SK-N-MC (cell line): ENCODE results near the gene RILPL2.

ENCODE experiments used
- DNase-seq: peaks from one replicate; pipeline ENCODE4 v3.0.0-alpha.2; 2011; ENCODE audit warnings: low read depth, low spot score
- H3K27ac ChIP-seq: fragments of 200-600 bp; sonication (generic); 2 replicates; pipeline ENCODE4 v1.5.1; 2016; ENCODE audit warnings: mixed run types
- H3K36me3 ChIP-seq: fragments of 200-600 bp; sonication (generic); 2 replicates; pipeline ENCODE4 v1.6.1; 2017; ENCODE audit warnings: antibody characterized with exemption, low read length, mixed read lengths; ENCODE audit not compliant: insufficient read depth
- H3K4me3 ChIP-seq: fragments of 200-600 bp; sonication (generic); 2 replicates; pipeline ENCODE4 v1.5.1; 2016
- H3K9ac ChIP-seq: fragments of 200-600 bp; sonication (generic); 2 replicates; pipeline ENCODE4 v1.8.0; 2017; ENCODE audit warnings: mixed run types, mixed read lengths; ENCODE audit not compliant: insufficient read length
- H3K9me3 ChIP-seq: fragments of 200-600 bp; sonication (generic); 2 replicates; pipeline ENCODE4 v1.6.1; 2017; ENCODE audit warnings: low read depth, mild to moderate bottlenecking, antibody characterized with exemption, low read length, moderate library complexity, mixed read lengths
- EZH2 ChIP-seq: fragments of 200-600 bp; sonication (generic); IDR thresholded peaks from one replicate; pipeline ENCODE4 v1.6.1; 2017; ENCODE audit warnings: antibody characterized with exemption
- FOXP2 ChIP-seq: optimal IDR thresholded peaks from 2 replicates; pipeline ENCODE3; 2011; ENCODE audit warnings: mild to moderate bottlenecking, moderate library complexity; ENCODE audit not compliant: insufficient read depth; ENCODE audit errors: extremely low read length, control extremely low read depth
- POLR2AphosphoS5 ChIP-seq: IDR thresholded peaks from 2 replicates; pipeline ENCODE4 v1.6.1; 2012; ENCODE audit warnings: mild to moderate bottlenecking, low read depth, low read length, borderline replicate concordance

RILPL2 gene

DNA sequence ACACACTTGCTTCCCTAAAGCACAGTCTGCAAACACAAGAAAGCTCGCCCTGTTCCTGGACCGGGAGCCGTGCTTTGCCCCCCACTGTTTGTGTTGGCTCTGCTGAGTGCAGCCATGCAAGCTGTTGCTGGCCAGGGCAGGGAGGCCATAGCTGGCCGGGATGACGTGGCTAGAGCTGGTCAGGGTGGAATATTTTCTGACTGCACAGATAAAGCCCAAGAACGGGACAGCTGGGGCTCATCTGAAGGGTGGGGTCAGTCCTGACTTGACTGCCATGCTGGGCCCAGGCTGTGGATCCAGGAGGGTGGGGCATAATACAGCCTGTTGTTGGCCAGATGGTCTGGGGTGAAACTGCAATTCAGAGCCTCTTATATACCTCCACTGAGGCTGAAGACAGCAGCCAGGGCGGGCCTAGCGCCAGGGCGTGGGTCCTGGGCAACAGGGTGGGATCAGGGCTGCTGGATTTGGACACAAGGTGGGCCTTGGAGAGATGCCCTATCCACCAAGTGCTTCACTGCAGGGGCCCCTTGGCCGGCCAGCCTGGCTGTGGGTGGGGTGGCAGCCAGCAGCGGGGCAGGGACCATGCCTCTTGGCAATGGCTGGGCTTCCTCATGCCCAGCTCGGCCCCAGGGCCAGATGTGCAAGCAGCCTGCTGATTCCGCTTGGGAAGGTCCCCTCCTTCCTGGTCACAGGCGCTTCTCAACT, 37.8 kb downstream of the RILPL2 start:
- H3K9ac ChIP-seq, result no peak overlapping the region
- H3K36me3 ChIP-seq, result peaks cover 75% of the 10 kb centered on the region
- no peaks in the 10 kb centered on the region for H3K9me3 ChIP-seq
- no peak overlapping the region for H3K4me3 ChIP-seq
- TF ChIP-seq EZH2 (no peak), FOXP2 (no peak), POLR2AphosphoS5 (no peak)
- no peak for DNase-seq
- no peak overlapping the region for H3K27ac ChIP-seq

DNA sequence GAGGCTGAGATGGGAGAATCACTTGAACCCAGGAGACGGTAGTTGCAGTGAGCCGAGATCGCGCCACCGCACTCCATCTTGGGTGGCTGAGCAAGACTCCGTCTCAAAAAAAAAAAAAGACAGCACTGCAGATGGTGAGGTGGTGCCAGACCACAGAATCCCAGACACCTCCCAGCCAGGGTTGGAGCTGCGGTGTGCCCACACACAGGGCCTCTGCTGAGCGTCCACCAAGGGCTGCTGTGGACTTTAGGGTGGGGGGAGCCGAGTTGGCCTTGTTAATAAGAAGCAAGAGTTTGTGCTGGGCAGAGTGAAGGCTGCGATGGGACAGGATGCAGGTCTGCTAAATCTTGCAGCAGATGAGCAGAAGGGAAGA, 38.3 kb downstream of the RILPL2 start:
- no peak overlapping the region for H3K27ac ChIP-seq

DNA sequence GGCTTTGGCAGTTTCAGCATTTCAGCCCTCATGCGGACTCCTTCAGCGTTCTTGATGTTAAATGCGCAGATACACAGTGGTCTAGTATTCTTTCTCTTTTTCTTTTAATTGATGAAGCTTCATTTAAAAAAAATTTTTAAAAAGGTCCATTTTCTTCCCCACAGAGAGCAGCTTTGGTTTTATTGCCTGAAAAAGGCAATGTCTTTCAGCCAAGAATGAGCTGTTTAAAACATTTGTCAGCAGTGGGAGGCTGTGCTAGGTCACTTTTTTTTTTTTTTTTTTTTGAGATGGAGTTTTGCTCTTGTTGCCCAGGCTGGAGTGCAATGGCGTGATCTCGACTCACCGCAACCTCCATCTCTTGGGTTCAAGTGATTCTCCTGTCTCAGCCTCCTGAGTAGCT, 39.1 kb downstream of the RILPL2 start:
- no peak for DNase-seq
- TF ChIP-seq FOXP2 (no peak), EZH2 (no peak), POLR2AphosphoS5 (no peak)
- H3K36me3 ChIP-seq, result peaks cover 75% of the 10 kb centered on the region
- H3K4me3 ChIP-seq, result no peak overlapping the region
- H3K9me3 ChIP-seq, result no peaks in the 10 kb centered on the region
- H3K27ac ChIP-seq, result no peak overlapping the region
- no peak overlapping the region for H3K9ac ChIP-seq

More for the DNA sequence above, 38.3 kb downstream of the RILPL2 start:
- Histone ChIP-seq H3K9ac (no peak overlapping the region), H3K4me3 (no peak overlapping the region), H3K36me3 (peaks cover 75% of the 10 kb centered on the region), H3K9me3 (no peaks in the 10 kb centered on the region)
- DNase-seq, result no peak
- no peak for TF ChIP-seq POLR2AphosphoS5
- TF ChIP-seq EZH2, result no peak
- TF ChIP-seq FOXP2, result no peak

DNA sequence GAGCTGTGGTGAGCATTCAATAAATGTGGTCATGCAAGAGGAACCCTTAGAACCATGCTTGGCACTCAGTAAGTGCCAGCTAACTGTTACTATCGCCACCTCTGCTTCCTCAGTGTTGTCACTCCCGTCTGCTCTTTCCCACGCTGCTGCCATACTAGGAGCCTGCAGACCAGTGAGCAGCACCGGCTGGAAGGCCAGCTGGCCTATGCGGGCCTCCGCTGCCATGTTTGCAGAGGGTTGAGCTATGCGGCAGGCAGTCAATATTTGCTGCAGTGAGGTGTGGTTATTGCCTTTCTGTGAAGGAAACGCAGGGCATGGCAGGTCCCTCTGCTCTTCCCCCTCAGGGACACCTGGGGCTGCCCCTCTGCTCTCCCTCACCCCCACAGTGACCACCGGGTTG, 39.5 kb downstream of the RILPL2 start:
- DNase-seq, result no peak
- H3K36me3 ChIP-seq, result peaks cover 75% of the 10 kb centered on the region
- TF ChIP-seq FOXP2 (no peak), POLR2AphosphoS5 (no peak), EZH2 (no peak)
- H3K9ac ChIP-seq, result no peak overlapping the region
- H3K27ac ChIP-seq, result no peak overlapping the region
- no peaks in the 10 kb centered on the region for H3K9me3 ChIP-seq
- H3K4me3 ChIP-seq, result no peak overlapping the region

DNA sequence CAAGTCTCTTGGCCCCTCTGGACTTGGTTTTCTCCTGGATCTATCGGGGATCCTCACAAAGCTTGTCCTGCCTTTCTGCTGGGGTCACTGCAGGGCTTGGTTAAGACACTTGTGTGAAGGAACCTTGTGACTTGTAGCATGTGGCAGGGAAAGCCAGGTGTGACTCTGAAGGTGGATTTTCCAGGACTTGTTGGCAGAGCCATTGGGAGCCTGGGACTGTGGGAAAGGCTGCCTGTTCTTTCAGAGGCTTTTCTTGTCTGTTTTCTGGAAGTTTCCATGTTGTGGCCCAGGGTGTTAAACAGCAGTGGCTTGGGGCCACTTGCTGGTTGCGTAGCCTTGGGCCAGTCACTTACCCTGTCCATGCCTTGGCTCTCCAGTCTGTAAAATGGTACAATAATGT, 39.9 kb downstream of the RILPL2 start:
- peaks cover 76% of the 10 kb centered on the region for H3K36me3 ChIP-seq
- H3K4me3 ChIP-seq, result no peak overlapping the region
- DNase-seq, result no peak
- TF ChIP-seq FOXP2, result no peak
- no peak for TF ChIP-seq POLR2AphosphoS5
- no peak for TF ChIP-seq EZH2
- no peak overlapping the region for H3K9ac ChIP-seq
- H3K9me3 ChIP-seq, result no peaks in the 10 kb centered on the region
- no peak overlapping the region for H3K27ac ChIP-seq

DNA sequence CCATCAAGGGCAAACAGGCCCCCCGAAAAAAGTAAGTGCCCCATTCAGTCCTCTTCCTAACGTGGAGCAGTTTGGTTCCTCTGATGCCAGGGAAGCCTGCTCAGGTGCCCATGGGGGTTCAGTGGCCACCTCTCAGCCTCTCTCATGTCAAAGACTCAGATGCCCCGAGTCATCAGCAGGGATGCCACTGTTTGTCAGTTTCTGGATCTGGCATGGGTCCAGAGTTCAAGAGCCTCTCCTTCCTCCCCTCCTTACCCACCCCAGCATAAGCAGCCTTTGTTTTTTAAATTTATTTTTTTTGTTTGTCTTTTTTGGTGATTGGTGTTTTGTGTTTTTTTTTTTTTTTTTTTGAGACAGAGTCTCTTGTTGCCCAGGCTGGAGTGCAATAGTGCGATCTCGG, 41.2 kb downstream of the RILPL2 start:
- no peak overlapping the region for H3K4me3 ChIP-seq
- DNase-seq, result no peak
- no peak overlapping the region for H3K9ac ChIP-seq
- TF ChIP-seq POLR2AphosphoS5 (no peak), FOXP2 (no peak), EZH2 (no peak)
- peaks cover 89% of the 10 kb centered on the region for H3K36me3 ChIP-seq
- no peak overlapping the region for H3K27ac ChIP-seq
- no peaks in the 10 kb centered on the region for H3K9me3 ChIP-seq

DNA sequence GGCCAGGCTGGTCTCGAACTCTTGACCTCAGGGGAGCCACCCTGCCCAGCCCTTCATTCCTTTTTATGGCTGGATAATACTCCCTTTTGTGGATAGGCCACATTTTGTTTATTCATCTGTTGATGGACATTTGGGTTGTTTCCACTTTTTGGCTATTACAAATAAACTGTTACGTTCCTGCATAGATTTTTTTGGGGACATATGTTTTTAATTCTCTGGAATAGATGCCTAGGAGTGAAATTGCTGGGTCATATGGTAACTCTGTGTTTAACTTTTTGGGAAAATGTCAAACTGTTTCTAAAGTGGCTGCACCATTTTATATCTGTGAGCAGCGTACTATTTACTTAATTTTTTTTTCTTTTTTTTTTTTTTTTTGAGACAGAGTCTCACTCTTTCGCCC, 42.7 kb downstream of the RILPL2 start:
- Histone ChIP-seq H3K4me3 (no peak overlapping the region), H3K27ac (no peak overlapping the region), H3K9ac (no peak overlapping the region), H3K36me3 (peaks cover 79% of the 10 kb centered on the region), H3K9me3 (no peaks in the 10 kb centered on the region)
- no peak for DNase-seq
- TF ChIP-seq FOXP2, result no peak
- TF ChIP-seq POLR2AphosphoS5, result no peak
- no peak for TF ChIP-seq EZH2

DNA sequence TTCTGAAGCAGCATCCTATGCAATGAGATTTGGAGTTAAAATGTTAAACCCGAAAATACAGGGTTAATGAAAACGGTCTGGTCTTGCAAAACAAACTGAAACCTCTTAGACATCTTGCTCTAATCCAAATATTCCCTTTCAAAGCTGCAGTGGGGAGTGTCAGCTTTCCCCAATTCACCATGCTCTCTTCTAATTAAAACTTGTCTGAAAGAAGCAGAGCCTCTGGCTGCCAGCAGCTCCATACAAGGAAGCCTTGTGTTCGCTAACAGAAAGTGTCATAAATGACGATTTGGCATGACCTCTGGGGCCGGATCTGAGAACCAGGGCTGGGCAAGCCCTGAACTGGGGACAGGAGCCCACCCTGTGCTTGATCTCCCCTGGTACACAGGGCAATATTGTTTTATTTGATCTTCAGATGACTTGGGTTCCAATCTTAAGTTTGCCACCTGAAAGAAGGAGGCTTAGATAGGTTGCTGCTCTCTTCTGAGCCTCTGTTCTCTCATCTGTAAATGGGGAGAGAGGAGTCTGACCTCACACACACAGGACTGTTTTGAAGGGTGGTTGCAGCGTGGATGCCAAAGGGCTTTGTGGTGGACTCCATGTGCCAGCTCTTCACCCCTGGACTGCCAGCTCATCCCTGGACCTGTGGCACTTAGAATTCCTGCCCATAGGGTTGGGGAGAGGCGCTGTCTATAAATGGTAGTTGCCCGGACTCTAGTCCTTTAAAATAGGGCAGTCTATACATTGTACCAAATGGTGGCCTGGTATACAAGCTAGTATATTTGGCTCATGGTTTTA, 44.7 kb downstream of the RILPL2 start:
- Histone ChIP-seq H3K27ac (0 out of 2 replicates have a peak overlapping the region, but pooled peaks have one; percentile 13), H3K4me3 (no peak overlapping the region), H3K36me3 (peaks cover 63% of the 10 kb centered on the region), H3K9me3 (no peaks in the 10 kb centered on the region), H3K9ac (no peak overlapping the region)
- no peak for TF ChIP-seq FOXP2
- no peak for DNase-seq
